HEK293 (cell line): Measurements from ENCODE around the gene ALG8.

Source experiments
- AEBP2 ChIP-seq: fragments of 450-650 bp; formaldehyde crosslinking; IDR thresholded peaks from 2 replicates; pipeline ENCODE4 v1.5.1; 2016; ENCODE audit warnings: missing biosample characterization, missing genetic modification characterization, borderline replicate concordance
- BCL11B ChIP-seq: fragments of 450-650 bp; formaldehyde crosslinking; IDR thresholded peaks from 2 replicates; pipeline ENCODE4 v1.5.1; 2016; ENCODE audit warnings: low read depth, missing biosample characterization, missing genetic modification characterization
- GLIS2 ChIP-seq: fragments of 450-650 bp; formaldehyde crosslinking; IDR thresholded peaks from 2 replicates; pipeline ENCODE4 v1.5.1; 2016; ENCODE audit warnings: missing biosample characterization, missing genetic modification characterization
- KLF9 ChIP-seq: fragments of 450-650 bp; formaldehyde crosslinking; IDR thresholded peaks from 2 replicates; pipeline ENCODE4 v1.5.1; 2016; ENCODE audit warnings: missing biosample characterization, missing genetic modification characterization, low read depth
- OSR2 ChIP-seq: fragments of 450-650 bp; formaldehyde crosslinking; IDR thresholded peaks from 2 replicates; pipeline ENCODE4 v1.5.1; 2016; ENCODE audit warnings: missing biosample characterization, missing genetic modification characterization
- YY1 ChIP-seq: fragments of 450-650 bp; formaldehyde crosslinking; IDR thresholded peaks from 2 replicates; pipeline ENCODE4 v1.5.1; 2018; ENCODE audit warnings: missing biosample characterization, missing genetic modification characterization
- ZNF121 ChIP-seq: fragments of 450-650 bp; formaldehyde crosslinking; IDR thresholded peaks from 2 replicates; pipeline ENCODE4 v1.5.1; 2016; ENCODE audit warnings: missing biosample characterization, missing genetic modification characterization
- ZNF175 ChIP-seq: fragments of 450-650 bp; formaldehyde crosslinking; IDR thresholded peaks from 2 replicates; pipeline ENCODE4 v1.5.1; 2016; ENCODE audit warnings: missing biosample characterization, missing genetic modification characterization
- ZNF266 ChIP-seq: fragments of 450-650 bp; formaldehyde crosslinking; IDR thresholded peaks from 2 replicates; pipeline ENCODE4 v1.5.1; 2016; ENCODE audit warnings: missing biosample characterization, missing genetic modification characterization, low read depth
- ZNF48 ChIP-seq: fragments of 450-650 bp; formaldehyde crosslinking; IDR thresholded peaks from 2 replicates; pipeline ENCODE4 v1.5.1; 2016; ENCODE audit warnings: missing biosample characterization, missing genetic modification characterization
- ZNF501 ChIP-seq: fragments of 450-650 bp; formaldehyde crosslinking; IDR thresholded peaks from 2 replicates; pipeline ENCODE4 v1.5.1; 2016; ENCODE audit warnings: missing biosample characterization, missing genetic modification characterization
- ZNF549 ChIP-seq: fragments of 450-650 bp; IDR thresholded peaks from 2 replicates; pipeline ENCODE4 v1.5.1; 2018; ENCODE audit warnings: missing biosample characterization, missing genetic modification characterization, mild to moderate bottlenecking, inconsistent platforms, moderate library complexity
- ZNF596 ChIP-seq: fragments of 450-650 bp; IDR thresholded peaks from 2 replicates; pipeline ENCODE4 v1.5.0; 2018; ENCODE audit warnings: missing biosample characterization, mild to moderate bottlenecking, missing genetic modification characterization, moderate library complexity
- ZNF621 ChIP-seq: fragments of 450-650 bp; formaldehyde crosslinking; IDR thresholded peaks from 2 replicates; pipeline ENCODE4 v1.5.1; 2017; ENCODE audit warnings: missing biosample characterization, missing genetic modification characterization
- ZNF645 ChIP-seq: fragments of 450-650 bp; formaldehyde crosslinking; IDR thresholded peaks from 2 replicates; pipeline ENCODE4; 2016; ENCODE audit warnings: missing biosample characterization, missing genetic modification characterization
- ZNF677 ChIP-seq: fragments of 450-650 bp; IDR thresholded peaks from 2 replicates; pipeline ENCODE4 v1.5.0; 2018; ENCODE audit warnings: missing biosample characterization, mild to moderate bottlenecking, missing genetic modification characterization, moderate library complexity
- ZNF768 ChIP-seq: fragments of 450-650 bp; formaldehyde crosslinking; IDR thresholded peaks from 2 replicates; pipeline ENCODE4 v1.5.1; 2018; ENCODE audit warnings: missing biosample characterization, mild to moderate bottlenecking, missing genetic modification characterization
- TF ChIP-seq, protein P1 (sequence below): fragments of 450-650 bp; formaldehyde crosslinking; IDR thresholded peaks from 2 replicates; pipeline ENCODE4 v1.5.1; 2016; ENCODE audit warnings: missing biosample characterization, missing genetic modification characterization
- TF ChIP-seq, protein P2 (sequence below): fragments of 450-650 bp; formaldehyde crosslinking; IDR thresholded peaks from 2 replicates; pipeline ENCODE4 v1.5.1; 2016; ENCODE audit warnings: missing biosample characterization, missing genetic modification characterization
- TF ChIP-seq, protein P3 (sequence below): fragments of 450-650 bp; formaldehyde crosslinking; IDR thresholded peaks from 2 replicates; pipeline ENCODE4 v1.5.1; 2016; ENCODE audit warnings: missing biosample characterization, missing genetic modification characterization
- TF ChIP-seq, protein P4 (sequence below): fragments of 450-650 bp; formaldehyde crosslinking; IDR thresholded peaks from 2 replicates; pipeline ENCODE4 v1.5.1; 2017; ENCODE audit warnings: missing biosample characterization, mild to moderate bottlenecking, missing genetic modification characterization, moderate library complexity
- TF ChIP-seq, protein P5 (sequence below): fragments of 450-650 bp; formaldehyde crosslinking; IDR thresholded peaks from 2 replicates; pipeline ENCODE4 v1.5.1; 2016; ENCODE audit warnings: missing biosample characterization, missing genetic modification characterization
- TF ChIP-seq, protein P6 (sequence below): fragments of 450-650 bp; formaldehyde crosslinking; IDR thresholded peaks from 2 replicates; pipeline ENCODE4 v1.5.1; 2016; ENCODE audit warnings: missing biosample characterization, missing genetic modification characterization

The ALG8 gene

GRCh38 chr11:78188286-78189173, 49.1 kb upstream of the ALG8 start, which contains the start of the genes KCTD21 and USP35 (continued):
- peak; percentile 84 for TF ChIP-seq ZNF121 (tag by site-specific recombination)
- no peak for TF ChIP-seq ZNF549 (tag by site-specific recombination)
- TF ChIP-seq ZNF501 (tag by site-specific recombination), result peak; percentile 88
- TF ChIP-seq, protein P1, sequence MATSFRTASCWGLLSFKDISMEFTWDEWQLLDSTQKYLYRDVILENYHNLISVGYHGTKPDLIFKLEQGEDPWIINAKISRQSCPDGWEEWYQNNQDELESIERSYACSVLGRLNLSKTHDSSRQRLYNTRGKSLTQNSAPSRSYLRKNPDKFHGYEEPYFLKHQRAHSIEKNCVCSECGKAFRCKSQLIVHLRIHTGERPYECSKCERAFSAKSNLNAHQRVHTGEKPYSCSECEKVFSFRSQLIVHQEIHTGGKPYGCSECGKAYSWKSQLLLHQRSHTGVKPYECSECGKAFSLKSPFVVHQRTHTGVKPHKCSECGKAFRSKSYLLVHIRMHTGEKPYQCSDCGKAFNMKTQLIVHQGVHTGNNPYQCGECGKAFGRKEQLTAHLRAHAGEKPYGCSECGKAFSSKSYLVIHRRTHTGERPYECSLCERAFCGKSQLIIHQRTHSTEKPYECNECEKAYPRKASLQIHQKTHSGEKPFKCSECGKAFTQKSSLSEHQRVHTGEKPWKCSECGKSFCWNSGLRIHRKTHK (tag by site-specific recombination), result no peak
- TF ChIP-seq, protein P2, sequence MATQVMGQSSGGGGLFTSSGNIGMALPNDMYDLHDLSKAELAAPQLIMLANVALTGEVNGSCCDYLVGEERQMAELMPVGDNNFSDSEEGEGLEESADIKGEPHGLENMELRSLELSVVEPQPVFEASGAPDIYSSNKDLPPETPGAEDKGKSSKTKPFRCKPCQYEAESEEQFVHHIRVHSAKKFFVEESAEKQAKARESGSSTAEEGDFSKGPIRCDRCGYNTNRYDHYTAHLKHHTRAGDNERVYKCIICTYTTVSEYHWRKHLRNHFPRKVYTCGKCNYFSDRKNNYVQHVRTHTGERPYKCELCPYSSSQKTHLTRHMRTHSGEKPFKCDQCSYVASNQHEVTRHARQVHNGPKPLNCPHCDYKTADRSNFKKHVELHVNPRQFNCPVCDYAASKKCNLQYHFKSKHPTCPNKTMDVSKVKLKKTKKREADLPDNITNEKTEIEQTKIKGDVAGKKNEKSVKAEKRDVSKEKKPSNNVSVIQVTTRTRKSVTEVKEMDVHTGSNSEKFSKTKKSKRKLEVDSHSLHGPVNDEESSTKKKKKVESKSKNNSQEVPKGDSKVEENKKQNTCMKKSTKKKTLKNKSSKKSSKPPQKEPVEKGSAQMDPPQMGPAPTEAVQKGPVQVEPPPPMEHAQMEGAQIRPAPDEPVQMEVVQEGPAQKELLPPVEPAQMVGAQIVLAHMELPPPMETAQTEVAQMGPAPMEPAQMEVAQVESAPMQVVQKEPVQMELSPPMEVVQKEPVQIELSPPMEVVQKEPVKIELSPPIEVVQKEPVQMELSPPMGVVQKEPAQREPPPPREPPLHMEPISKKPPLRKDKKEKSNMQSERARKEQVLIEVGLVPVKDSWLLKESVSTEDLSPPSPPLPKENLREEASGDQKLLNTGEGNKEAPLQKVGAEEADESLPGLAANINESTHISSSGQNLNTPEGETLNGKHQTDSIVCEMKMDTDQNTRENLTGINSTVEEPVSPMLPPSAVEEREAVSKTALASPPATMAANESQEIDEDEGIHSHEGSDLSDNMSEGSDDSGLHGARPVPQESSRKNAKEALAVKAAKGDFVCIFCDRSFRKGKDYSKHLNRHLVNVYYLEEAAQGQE, result no peak
- TF ChIP-seq ZNF621 (tag by site-specific recombination), result no peak
- 0 out of 2 replicates have a peak, but pooled peaks have one; percentile 31 for TF ChIP-seq ZNF768 (tag by site-specific recombination)
- TF ChIP-seq ZNF266 (tag by site-specific recombination), result no peak
- TF ChIP-seq KLF9 (tag by site-specific recombination), result peak; percentile 95
- TF ChIP-seq YY1 (tag by site-specific recombination), result no peak; the same call in 1 of the 2 replicates
- TF ChIP-seq GLIS2 (tag by site-specific recombination), result peak; percentile 88
- TF ChIP-seq, protein P3, sequence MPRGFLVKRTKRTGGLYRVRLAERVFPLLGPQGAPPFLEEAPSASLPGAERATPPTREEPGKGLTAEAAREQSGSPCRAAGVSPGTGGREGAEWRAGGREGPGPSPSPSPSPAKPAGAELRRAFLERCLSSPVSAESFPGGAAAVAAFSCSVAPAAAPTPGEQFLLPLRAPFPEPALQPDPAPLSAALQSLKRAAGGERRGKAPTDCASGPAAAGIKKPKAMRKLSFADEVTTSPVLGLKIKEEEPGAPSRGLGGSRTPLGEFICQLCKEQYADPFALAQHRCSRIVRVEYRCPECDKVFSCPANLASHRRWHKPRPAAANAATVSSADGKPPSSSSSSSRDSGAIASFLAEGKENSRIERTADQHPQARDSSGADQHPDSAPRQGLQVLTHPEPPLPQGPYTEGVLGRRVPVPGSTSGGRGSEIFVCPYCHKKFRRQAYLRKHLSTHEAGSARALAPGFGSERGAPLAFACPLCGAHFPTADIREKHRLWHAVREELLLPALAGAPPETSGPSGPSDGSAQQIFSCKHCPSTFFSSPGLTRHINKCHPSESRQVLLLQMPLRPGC (tag by site-specific recombination), result peak; percentile 73
- TF ChIP-seq BCL11B (tag by site-specific recombination), result 0 out of 2 replicates have a peak, but pooled peaks have one; percentile 23
- TF ChIP-seq ZNF677 (tag by site-specific recombination), result no peak
- TF ChIP-seq, protein P4, sequence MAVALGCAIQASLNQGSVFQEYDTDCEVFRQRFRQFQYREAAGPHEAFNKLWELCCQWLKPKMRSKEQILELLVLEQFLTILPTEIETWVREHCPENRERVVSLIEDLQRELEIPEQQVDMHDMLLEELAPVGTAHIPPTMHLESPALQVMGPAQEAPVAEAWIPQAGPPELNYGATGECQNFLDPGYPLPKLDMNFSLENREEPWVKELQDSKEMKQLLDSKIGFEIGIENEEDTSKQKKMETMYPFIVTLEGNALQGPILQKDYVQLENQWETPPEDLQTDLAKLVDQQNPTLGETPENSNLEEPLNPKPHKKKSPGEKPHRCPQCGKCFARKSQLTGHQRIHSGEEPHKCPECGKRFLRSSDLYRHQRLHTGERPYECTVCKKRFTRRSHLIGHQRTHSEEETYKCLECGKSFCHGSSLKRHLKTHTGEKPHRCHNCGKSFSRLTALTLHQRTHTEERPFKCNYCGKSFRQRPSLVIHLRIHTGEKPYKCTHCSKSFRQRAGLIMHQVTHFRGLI (tag by site-specific recombination), result peak; percentile 57; the same call in 1 of the 2 replicates
- TF ChIP-seq, protein P5, sequence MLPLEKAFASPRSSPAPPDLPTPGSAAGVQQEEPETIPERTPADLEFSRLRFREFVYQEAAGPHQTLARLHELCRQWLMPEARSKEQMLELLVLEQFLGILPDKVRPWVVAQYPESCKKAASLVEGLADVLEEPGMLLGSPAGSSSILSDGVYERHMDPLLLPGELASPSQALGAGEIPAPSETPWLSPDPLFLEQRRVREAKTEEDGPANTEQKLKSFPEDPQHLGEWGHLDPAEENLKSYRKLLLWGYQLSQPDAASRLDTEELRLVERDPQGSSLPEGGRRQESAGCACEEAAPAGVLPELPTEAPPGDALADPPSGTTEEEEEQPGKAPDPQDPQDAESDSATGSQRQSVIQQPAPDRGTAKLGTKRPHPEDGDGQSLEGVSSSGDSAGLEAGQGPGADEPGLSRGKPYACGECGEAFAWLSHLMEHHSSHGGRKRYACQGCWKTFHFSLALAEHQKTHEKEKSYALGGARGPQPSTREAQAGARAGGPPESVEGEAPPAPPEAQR (tag by site-specific recombination), result no peak
- TF ChIP-seq ZNF596 (tag by site-specific recombination), result no peak
- TF ChIP-seq ZNF48 (tag by site-specific recombination), result no peak
- TF ChIP-seq AEBP2 (tag by site-specific recombination), result no peak
- no peak for TF ChIP-seq ZNF175 (tag by site-specific recombination)
- TF ChIP-seq ZNF645 (tag by site-specific recombination), result no peak
- TF ChIP-seq OSR2 (tag by site-specific recombination), result no peak
- TF ChIP-seq, protein P6, sequence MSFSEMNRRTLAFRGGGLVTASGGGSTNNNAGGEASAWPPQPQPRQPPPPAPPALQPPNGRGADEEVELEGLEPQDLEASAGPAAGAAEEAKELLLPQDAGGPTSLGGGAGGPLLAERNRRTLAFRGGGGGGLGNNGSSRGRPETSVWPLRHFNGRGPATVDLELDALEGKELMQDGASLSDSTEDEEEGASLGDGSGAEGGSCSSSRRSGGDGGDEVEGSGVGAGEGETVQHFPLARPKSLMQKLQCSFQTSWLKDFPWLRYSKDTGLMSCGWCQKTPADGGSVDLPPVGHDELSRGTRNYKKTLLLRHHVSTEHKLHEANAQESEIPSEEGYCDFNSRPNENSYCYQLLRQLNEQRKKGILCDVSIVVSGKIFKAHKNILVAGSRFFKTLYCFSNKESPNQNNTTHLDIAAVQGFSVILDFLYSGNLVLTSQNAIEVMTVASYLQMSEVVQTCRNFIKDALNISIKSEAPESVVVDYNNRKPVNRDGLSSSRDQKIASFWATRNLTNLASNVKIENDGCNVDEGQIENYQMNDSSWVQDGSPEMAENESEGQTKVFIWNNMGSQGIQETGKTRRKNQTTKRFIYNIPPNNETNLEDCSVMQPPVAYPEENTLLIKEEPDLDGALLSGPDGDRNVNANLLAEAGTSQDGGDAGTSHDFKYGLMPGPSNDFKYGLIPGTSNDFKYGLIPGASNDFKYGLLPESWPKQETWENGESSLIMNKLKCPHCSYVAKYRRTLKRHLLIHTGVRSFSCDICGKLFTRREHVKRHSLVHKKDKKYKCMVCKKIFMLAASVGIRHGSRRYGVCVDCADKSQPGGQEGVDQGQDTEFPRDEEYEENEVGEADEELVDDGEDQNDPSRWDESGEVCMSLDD, result peak; percentile 49; the same call in 1 of the 2 replicates
